Panc1 (cell line): ENCODE data around the gene NEO1. TPM values are rescaled to one million over a fixed set of nuclear protein-coding genes. Genes with fewer than 3 reads are reported as not detected.

Experiments used
- ATAC-seq: fragments of 200-7000 bp; cut with Tn5 transposase; 2 replicates; pipeline ENCODE4 v1.9.1; 2020; ENCODE audit warnings: mild to moderate bottlenecking, moderate library complexity
- BruUV-seq: library from RNA; stranded (reverse); fragments of 400-500 nt; replicated peaks from 2 replicates; lab custom pipeline; 2021; lab: Mats Ljungman, UMichigan
- CTCF ChIA-PET: fragments of 300-600 bp; sonication (Branson Sonifier 250); formaldehyde crosslinking; loops from one replicate; lab custom pipeline; 2022; ENCODE audit warnings: antibody characterized with exemption; lab: Charles Lee
- POLR2A ChIA-PET: fragments of 300-600 bp; sonication (Branson Sonifier 250); formaldehyde crosslinking; loops from one replicate; lab custom pipeline; 2022; ENCODE audit warnings: antibody characterized with exemption; lab: Charles Lee
- DNase-seq: peaks from one replicate; pipeline ENCODE4 v3.0.0-alpha.2; 2010; ENCODE audit warnings: low read depth, low spot score
- H3K27ac ChIP-seq: 2 replicates; pipeline ENCODE4 v1.5.1; 2011; ENCODE audit warnings: mild to moderate bottlenecking, low read length, inconsistent platforms
- H3K27me3 ChIP-seq: fragments of 200-500 bp; sonication (Bioruptor generic); 2 replicates; pipeline ENCODE4 v1.6.0; 2014; ENCODE audit warnings: low read length, inconsistent platforms; ENCODE audit not compliant: control insufficient read depth, insufficient read depth
- H3K36me3 ChIP-seq: fragments of 200-500 bp; sonication (Bioruptor generic); 2 replicates; pipeline ENCODE4 v1.5.1; 2014; ENCODE audit warnings: inconsistent platforms, mild to moderate bottlenecking, low read length, moderate library complexity; ENCODE audit not compliant: control insufficient read depth, insufficient read depth
- H3K4me1 ChIP-seq: 2 replicates; pipeline ENCODE4 v1.5.1; 2011; ENCODE audit warnings: inconsistent platforms, mild to moderate bottlenecking, low read length, moderate library complexity; ENCODE audit not compliant: control insufficient read depth, insufficient read depth
- H3K4me3 ChIP-seq, 2 experiments: 2 replicates each; pipeline ENCODE4 v1.5.1; 2011 to 2012; ENCODE audit warnings: low read depth in 2 of 2, low read length in 2 of 2, mild to moderate bottlenecking in 2 of 2, inconsistent platforms in 1 of 2, moderate library complexity in 1 of 2
- H3K9me3 ChIP-seq: fragments of 200-500 bp; sonication (Bioruptor generic); 2 replicates; pipeline ENCODE4 v1.5.1; 2014; ENCODE audit warnings: low read depth, mild to moderate bottlenecking, inconsistent platforms, low read length, moderate library complexity; ENCODE audit not compliant: control insufficient read depth, insufficient read depth
- POLR2AphosphoS5 ChIP-seq: IDR thresholded peaks from 2 replicates; pipeline ENCODE4 v1.6.1; 2012; ENCODE audit warnings: mild to moderate bottlenecking, low read depth, low read length, moderate library complexity
- REST ChIP-seq, 2 experiments: IDR thresholded peaks; 2 replicates each; pipeline ENCODE4 v1.6.1; 2011 to 2012; ENCODE audit warnings: low read depth in 2 of 2, control low read depth in 1 of 2, low read length in 1 of 2, mild to moderate bottlenecking in 1 of 2, moderate library complexity in 1 of 2; ENCODE audit not compliant: insufficient read depth in 1 of 2
- SIN3A ChIP-seq: IDR thresholded peaks from 2 replicates; pipeline ENCODE4 v1.6.1; 2012; ENCODE audit warnings: low read depth, mild to moderate bottlenecking, low read length, moderate library complexity, borderline replicate concordance; ENCODE audit not compliant: insufficient read depth
- TCF7L2 ChIP-seq: IDR thresholded peaks from 2 replicates; pipeline ENCODE4 v1.6.1; 2011; ENCODE audit warnings: mild to moderate bottlenecking, low read depth, low read length, inconsistent platforms
- in situ Hi-C: cut with HindIII; loops from 2 replicates; pipeline ENCODE4 v1.10.0; 2016; ENCODE audit warnings: low sequenced_read_pairs, low pct_unique_long_range_greater_than_20kb
- intact Hi-C: fragments of 100-400 bp; cut with micrococcal nuclease; formaldehyde crosslinking; loops from one replicate; pipeline ENCODE4 v1.10.0; 2022; ENCODE audit not compliant: unreplicated experiment
- total RNA-seq: library from RNA; stranded (reverse); gene quantifications from one replicate; pipeline ENCODE4 v1.2.1, GENCODE V29; 2021; ENCODE audit not compliant: unreplicated experiment
- TF ChIP-seq, protein P1 (sequence below): fragments of 450-650 bp; IDR thresholded peaks from 2 replicates; pipeline ENCODE4 v1.5.1; 2017; ENCODE audit warnings: mild to moderate bottlenecking

The NEO1 gene
- total RNA-seq, 1 experiment from 2014 or later, result 7.5 TPM

- intact Hi-C loops (no loop called here), in situ Hi-C loops (no loop called here)
- BruUV-seq, result no TSS peak
- TF ChIP-seq SIN3A (no peak), TCF7L2 (no peak), REST (IDR thresholded peaks at IDR 0.05; ENCODE audit: insufficient read depth in 1 of 2, low read depth in 2 of 2, low read length in 1 of 2) (no peak), POLR2AphosphoS5 (no peak)
- TF ChIP-seq, protein P1, sequence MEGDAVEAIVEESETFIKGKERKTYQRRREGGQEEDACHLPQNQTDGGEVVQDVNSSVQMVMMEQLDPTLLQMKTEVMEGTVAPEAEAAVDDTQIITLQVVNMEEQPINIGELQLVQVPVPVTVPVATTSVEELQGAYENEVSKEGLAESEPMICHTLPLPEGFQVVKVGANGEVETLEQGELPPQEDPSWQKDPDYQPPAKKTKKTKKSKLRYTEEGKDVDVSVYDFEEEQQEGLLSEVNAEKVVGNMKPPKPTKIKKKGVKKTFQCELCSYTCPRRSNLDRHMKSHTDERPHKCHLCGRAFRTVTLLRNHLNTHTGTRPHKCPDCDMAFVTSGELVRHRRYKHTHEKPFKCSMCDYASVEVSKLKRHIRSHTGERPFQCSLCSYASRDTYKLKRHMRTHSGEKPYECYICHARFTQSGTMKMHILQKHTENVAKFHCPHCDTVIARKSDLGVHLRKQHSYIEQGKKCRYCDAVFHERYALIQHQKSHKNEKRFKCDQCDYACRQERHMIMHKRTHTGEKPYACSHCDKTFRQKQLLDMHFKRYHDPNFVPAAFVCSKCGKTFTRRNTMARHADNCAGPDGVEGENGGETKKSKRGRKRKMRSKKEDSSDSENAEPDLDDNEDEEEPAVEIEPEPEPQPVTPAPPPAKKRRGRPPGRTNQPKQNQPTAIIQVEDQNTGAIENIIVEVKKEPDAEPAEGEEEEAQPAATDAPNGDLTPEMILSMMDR, result no peak
- ATAC-seq, result no peak
- Histone ChIP-seq H3K4me1 (no peaks in the 10 kb centered on the region), H3K27ac (no peak overlapping the region), H3K36me3 (no peaks in the 10 kb centered on the region), H3K9me3 (no peaks in the 10 kb centered on the region), H3K4me3 (no peak overlapping the region), H3K27me3 (peaks cover 10% of the 10 kb centered on the region)
- CTCF ChIA-PET, result no interaction called here
- no peak for DNase-seq
- POLR2A ChIA-PET, result no interaction called here
These were observed 14.0 kb upstream of the NEO1 start for GRCh38 chr15:73038220-73038619.

GRCh38 chr15:73046073-73046472, 6.2 kb upstream of the NEO1 start:
- POLR2A ChIA-PET, result no interaction called here
- in situ Hi-C loops (no loop called here), intact Hi-C loops (no loop called here)
- TF ChIP-seq SIN3A, result no peak
- no peak for TF ChIP-seq TCF7L2
- no peak for TF ChIP-seq POLR2AphosphoS5
- TF ChIP-seq, protein P1, result no peak
- TF ChIP-seq REST (IDR thresholded peaks at IDR 0.05; ENCODE audit: insufficient read depth in 1 of 2, low read depth in 2 of 2, low read length in 1 of 2), result no peak
- H3K4me3 ChIP-seq, result no peak overlapping the region
- CTCF ChIA-PET, result no interaction called here
- no peaks in the 10 kb centered on the region for H3K9me3 ChIP-seq
- no peak for ATAC-seq
- peaks cover 2% of the 10 kb centered on the region for H3K4me1 ChIP-seq
- H3K36me3 ChIP-seq, result 0 out of 2 replicates have a peak, but pooled peaks cover 3% of the 10 kb centered on the region
- peaks cover 31% of the 10 kb centered on the region for H3K27me3 ChIP-seq
- no peak for DNase-seq
- no TSS peak for BruUV-seq
- no peak overlapping the region for H3K27ac ChIP-seq
